Neural cell (in vitro differentiated cells): ENCODE data around the gene ABCE1. TPM values are rescaled to one million over a fixed set of nuclear protein-coding genes. Genes with fewer than 3 reads are reported as not detected.

Experiments used
- H2AFZ ChIP-seq: fragments of 200-600, 300-800 bp; sonication (generic), shearing (Covaris generic); 2 replicates; pipeline ENCODE4 v1.6.0; 2014; ENCODE audit warnings: low read depth, mild to moderate bottlenecking, antibody characterized with exemption, low read length, moderate library complexity
- H3F3A ChIP-seq: fragments of 200-600 bp; shearing (Covaris generic); 2 replicates; pipeline ENCODE4 v1.6.1; 2016; ENCODE audit warnings: mild to moderate bottlenecking, moderate library complexity, mixed read lengths, antibody characterized with exemption, low read length; ENCODE audit not compliant: insufficient read depth, poor library complexity, severe bottlenecking
- H3K27ac ChIP-seq: fragments of 200-600, 300-800 bp; sonication (generic), shearing (Covaris generic); 2 replicates; pipeline ENCODE4 v1.5.1; 2014; ENCODE audit warnings: mild to moderate bottlenecking, low read length, moderate library complexity
- H3K27me3 ChIP-seq: fragments of 300-800, 200-600 bp; sonication (generic), shearing (Covaris generic); 2 replicates; pipeline ENCODE4 v1.6.0; 2014; ENCODE audit warnings: mild to moderate bottlenecking, low read depth, low read length, moderate library complexity; ENCODE audit not compliant: insufficient read depth
- H3K36me3 ChIP-seq: fragments of 300-800, 200-600 bp; sonication (generic), shearing (Covaris generic); 2 replicates; pipeline ENCODE4 v1.5.1; 2014; ENCODE audit warnings: mild to moderate bottlenecking, antibody characterized with exemption, low read length, moderate library complexity; ENCODE audit not compliant: insufficient read depth
- H3K4me2 ChIP-seq: fragments of 300-800, 200-600 bp; sonication (generic), shearing (Covaris generic); 2 replicates; pipeline ENCODE4 v1.6.0; 2014; ENCODE audit warnings: mild to moderate bottlenecking, low read length
- H3K4me3 ChIP-seq: fragments of 300-800, 200-600 bp; sonication (generic), shearing (Covaris generic); 2 replicates; pipeline ENCODE4 v1.5.1; 2014; ENCODE audit warnings: mild to moderate bottlenecking, low read length, moderate library complexity
- H3K79me2 ChIP-seq: fragments of 200-600 bp; shearing (Covaris generic); replicated peaks from 2 replicates; pipeline ENCODE4 v1.6.0; 2014; ENCODE audit warnings: mild to moderate bottlenecking, low read length, moderate library complexity; ENCODE audit not compliant: insufficient read depth
- H3K9ac ChIP-seq: fragments of 300-800, 200-600 bp; sonication (generic), shearing (Covaris generic); 2 replicates; pipeline ENCODE4 v1.6.1; 2016; ENCODE audit warnings: mild to moderate bottlenecking, low read length, mixed read lengths
- H3K9me2 ChIP-seq: fragments of 200-600 bp; shearing (Covaris generic); 2 replicates; pipeline ENCODE4 v1.6.1; 2016; ENCODE audit warnings: mild to moderate bottlenecking, low read length, mixed read lengths; ENCODE audit not compliant: insufficient read depth
- H3K9me3 ChIP-seq: fragments of 200-600, 300-800 bp; sonication (generic), shearing (Covaris generic); 2 replicates; pipeline ENCODE4 v1.6.1; 2016; ENCODE audit warnings: mild to moderate bottlenecking, mixed run types, low read length, moderate library complexity, mixed read lengths
- H4K20me1 ChIP-seq: fragments of 200-600 bp; shearing (Covaris generic); 2 replicates; pipeline ENCODE4 v1.6.1; 2016; ENCODE audit warnings: mild to moderate bottlenecking, mixed run types; ENCODE audit not compliant: insufficient read depth
- CTCF ChIP-seq: fragments of 450-650 bp; IDR thresholded peaks from 2 replicates; pipeline ENCODE4 v1.5.1; 2014; ENCODE audit warnings: antibody characterized with exemption, mild to moderate bottlenecking, moderate library complexity; ENCODE audit not compliant: poor library complexity, severe bottlenecking
- EP300 ChIP-seq: fragments of 450-650 bp; conservative IDR thresholded peaks from 2 replicates; pipeline ENCODE4 v1.6.1; 2014; ENCODE audit warnings: antibody characterized with exemption, mild to moderate bottlenecking, moderate library complexity; ENCODE audit not compliant: poor library complexity, severe bottlenecking
- EZH2 ChIP-seq: fragments of 200-600, 300-800 bp; shearing (Covaris generic), sonication (generic); IDR thresholded peaks from 2 replicates; pipeline ENCODE4 v1.6.1; 2014; ENCODE audit warnings: antibody characterized with exemption, low read length, borderline replicate concordance, mild to moderate bottlenecking; ENCODE audit not compliant: insufficient read depth, poor library complexity, severe bottlenecking
- MXI1 ChIP-seq: fragments of 450-650 bp; conservative IDR thresholded peaks from 2 replicates; pipeline ENCODE4 v1.6.1; 2014; ENCODE audit warnings: antibody characterized with exemption, mild to moderate bottlenecking; ENCODE audit not compliant: poor library complexity, severe bottlenecking
- POLR2AphosphoS5 ChIP-seq: IDR thresholded peaks from 2 replicates; pipeline ENCODE4 v1.6.1; 2012
- RAD21 ChIP-seq: fragments of 450-650 bp; conservative IDR thresholded peaks from 2 replicates; pipeline ENCODE4 v1.6.1; 2014; ENCODE audit warnings: antibody characterized with exemption, mild to moderate bottlenecking, moderate library complexity
- SMC3 ChIP-seq: fragments of 450-650 bp; conservative IDR thresholded peaks from 2 replicates; pipeline ENCODE4 v1.6.1; 2014; ENCODE audit warnings: antibody characterized with exemption, mild to moderate bottlenecking, moderate library complexity; ENCODE audit not compliant: poor library complexity
- TAF1 ChIP-seq: IDR thresholded peaks from 2 replicates; pipeline ENCODE4 v1.6.1; 2012; ENCODE audit warnings: low read depth
- polyA plus RNA-seq: library from polyadenylated mRNA; depleted of rRNA; stranded (reverse); fragments of >200 nt; gene quantifications from 2 replicates; pipeline ENCODE4 v1.2.3, GENCODE V29; 2014
- TF ChIP-seq, protein P1 (sequence below): IDR thresholded peaks from 2 replicates; pipeline ENCODE4 v1.6.1; 2012; ENCODE audit warnings: borderline replicate concordance

Gene ABCE1
- polyA plus RNA-seq, 1 donor from 2014 or later = 96.9 TPM

- H3K79me2 ChIP-seq = no peaks in the 10 kb centered on the region
- H3K4me2 ChIP-seq = no peak overlapping the region
- H3K9me3 ChIP-seq = no peaks in the 10 kb centered on the region
- H3K27me3 ChIP-seq = no peaks in the 10 kb centered on the region
- H3K4me3 ChIP-seq = no peak overlapping the region
- no peaks in the 10 kb centered on the region for H3K36me3 ChIP-seq
- no peaks in the 10 kb centered on the region for H4K20me1 ChIP-seq
- no peak overlapping the region for H3K9ac ChIP-seq
- H3K9me2 ChIP-seq = no peaks in the 10 kb centered on the region
- H2AFZ ChIP-seq = no peak overlapping the region
- TF ChIP-seq, protein P1, sequence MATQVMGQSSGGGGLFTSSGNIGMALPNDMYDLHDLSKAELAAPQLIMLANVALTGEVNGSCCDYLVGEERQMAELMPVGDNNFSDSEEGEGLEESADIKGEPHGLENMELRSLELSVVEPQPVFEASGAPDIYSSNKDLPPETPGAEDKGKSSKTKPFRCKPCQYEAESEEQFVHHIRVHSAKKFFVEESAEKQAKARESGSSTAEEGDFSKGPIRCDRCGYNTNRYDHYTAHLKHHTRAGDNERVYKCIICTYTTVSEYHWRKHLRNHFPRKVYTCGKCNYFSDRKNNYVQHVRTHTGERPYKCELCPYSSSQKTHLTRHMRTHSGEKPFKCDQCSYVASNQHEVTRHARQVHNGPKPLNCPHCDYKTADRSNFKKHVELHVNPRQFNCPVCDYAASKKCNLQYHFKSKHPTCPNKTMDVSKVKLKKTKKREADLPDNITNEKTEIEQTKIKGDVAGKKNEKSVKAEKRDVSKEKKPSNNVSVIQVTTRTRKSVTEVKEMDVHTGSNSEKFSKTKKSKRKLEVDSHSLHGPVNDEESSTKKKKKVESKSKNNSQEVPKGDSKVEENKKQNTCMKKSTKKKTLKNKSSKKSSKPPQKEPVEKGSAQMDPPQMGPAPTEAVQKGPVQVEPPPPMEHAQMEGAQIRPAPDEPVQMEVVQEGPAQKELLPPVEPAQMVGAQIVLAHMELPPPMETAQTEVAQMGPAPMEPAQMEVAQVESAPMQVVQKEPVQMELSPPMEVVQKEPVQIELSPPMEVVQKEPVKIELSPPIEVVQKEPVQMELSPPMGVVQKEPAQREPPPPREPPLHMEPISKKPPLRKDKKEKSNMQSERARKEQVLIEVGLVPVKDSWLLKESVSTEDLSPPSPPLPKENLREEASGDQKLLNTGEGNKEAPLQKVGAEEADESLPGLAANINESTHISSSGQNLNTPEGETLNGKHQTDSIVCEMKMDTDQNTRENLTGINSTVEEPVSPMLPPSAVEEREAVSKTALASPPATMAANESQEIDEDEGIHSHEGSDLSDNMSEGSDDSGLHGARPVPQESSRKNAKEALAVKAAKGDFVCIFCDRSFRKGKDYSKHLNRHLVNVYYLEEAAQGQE = no peak
- no peak for TF ChIP-seq POLR2AphosphoS5
- TF ChIP-seq SMC3 = no peak
- no peak for TF ChIP-seq MXI1
- TF ChIP-seq CTCF = no peak
- TF ChIP-seq EP300 = no peak
- no peak for TF ChIP-seq EZH2
- no peak for TF ChIP-seq RAD21
- no peak for TF ChIP-seq TAF1
- no peak overlapping the region for H3K27ac ChIP-seq
- no peaks in the 10 kb centered on the region for H3F3A ChIP-seq
These were observed 48.9 kb upstream of the ABCE1 start for GRCh38 chr4:145049241-145049640.

GRCh38 chr4:145055533-145056257 is 42.4 kb upstream of the ABCE1 start:
- TF ChIP-seq POLR2AphosphoS5 = no peak
- no peak for TF ChIP-seq CTCF
- no peak for TF ChIP-seq MXI1
- TF ChIP-seq EZH2 = no peak
- TF ChIP-seq, protein P1 = no peak
- TF ChIP-seq TAF1 = no peak
- TF ChIP-seq EP300 = no peak
- TF ChIP-seq RAD21 = no peak
- TF ChIP-seq SMC3 = no peak
- H3K4me3 ChIP-seq = no peak overlapping the region
- H3K27me3 ChIP-seq = no peaks in the 10 kb centered on the region
- no peak overlapping the region for H3K9ac ChIP-seq
- no peaks in the 10 kb centered on the region for H3K9me3 ChIP-seq
- H3K4me2 ChIP-seq = no peak overlapping the region
- no peaks in the 10 kb centered on the region for H3F3A ChIP-seq
- H3K27ac ChIP-seq = no peak overlapping the region
- H3K9me2 ChIP-seq = no peaks in the 10 kb centered on the region
- H2AFZ ChIP-seq = no peak overlapping the region
- no peaks in the 10 kb centered on the region for H4K20me1 ChIP-seq
- no peaks in the 10 kb centered on the region for H3K79me2 ChIP-seq
- no peaks in the 10 kb centered on the region for H3K36me3 ChIP-seq
